Trophoblast cell (in vitro differentiated cells and primary cell): ENCODE results near the gene ID2.

ENCODE experiments used
- DNase-seq, 2 donors: peaks; one replicate each; pipeline ENCODE4 v3.0.0-alpha.2; 2016
- H2AFZ ChIP-seq: 2 replicates; pipeline ENCODE4 v1.6.1; 2013; ENCODE audit warnings: low read length, moderate library complexity, mild to moderate bottlenecking; ENCODE audit not compliant: insufficient read depth, poor library complexity
- H2AK5ac ChIP-seq: 2 replicates; pipeline ENCODE4 v1.6.1; 2013; ENCODE audit warnings: mild to moderate bottlenecking, low read length
- H2BK120ac ChIP-seq: 2 replicates; pipeline ENCODE4 v1.6.1; 2013; ENCODE audit warnings: low read length, mild to moderate bottlenecking, moderate library complexity; ENCODE audit not compliant: insufficient read depth, poor library complexity
- H2BK12ac ChIP-seq: 2 replicates; pipeline ENCODE4 v1.6.1; 2013; ENCODE audit warnings: mild to moderate bottlenecking, low read length, moderate library complexity
- H2BK5ac ChIP-seq: 2 replicates; pipeline ENCODE4 v1.6.1; 2013; ENCODE audit warnings: low read length, low read depth, moderate library complexity, mild to moderate bottlenecking; ENCODE audit not compliant: poor library complexity
- H3K14ac ChIP-seq: 2 replicates; pipeline ENCODE4 v1.6.1; 2013; ENCODE audit warnings: mild to moderate bottlenecking, low read length
- H3K18ac ChIP-seq: 2 replicates; pipeline ENCODE4 v1.6.1; 2013; ENCODE audit warnings: mild to moderate bottlenecking, low read length
- H3K23ac ChIP-seq: 2 replicates; pipeline ENCODE4 v1.6.1; 2013; ENCODE audit warnings: low read length
- H3K27ac ChIP-seq: 2 replicates; pipeline ENCODE4 v1.5.1; 2013; ENCODE audit warnings: low read depth, mild to moderate bottlenecking, inconsistent platforms, low read length, moderate library complexity
- H3K27me3 ChIP-seq: 2 replicates; pipeline ENCODE4 v1.6.1; 2013; ENCODE audit warnings: inconsistent platforms, mild to moderate bottlenecking, low read length, moderate library complexity; ENCODE audit not compliant: insufficient read depth
- H3K36me3 ChIP-seq, 2 experiments: 1 replicate in 1 of 2; 2 replicates in 1 of 2; pipeline ENCODE4 v1.6.1; 2013; ENCODE audit warnings: low read length in 2 of 2, mild to moderate bottlenecking in 2 of 2, moderate library complexity in 1 of 2; ENCODE audit not compliant: insufficient read depth in 2 of 2, control insufficient read depth in 1 of 2
- H3K4ac ChIP-seq: 2 replicates; pipeline ENCODE4 v1.6.1; 2013; ENCODE audit warnings: low read depth, mild to moderate bottlenecking, low read length, moderate library complexity
- H3K4me1 ChIP-seq, 2 experiments: 1 replicate in 1 of 2; 2 replicates in 1 of 2; pipeline ENCODE4 v1.6.1; 2013; ENCODE audit warnings: low read length in 2 of 2, mild to moderate bottlenecking in 2 of 2, moderate library complexity in 1 of 2; ENCODE audit not compliant: insufficient read depth in 2 of 2, control insufficient read depth in 1 of 2
- H3K4me2 ChIP-seq: 2 replicates; pipeline ENCODE4 v1.6.1; 2013; ENCODE audit warnings: inconsistent platforms, mild to moderate bottlenecking, low read length, moderate library complexity
- H3K4me3 ChIP-seq: 2 replicates; pipeline ENCODE4 v1.5.1; 2013; ENCODE audit warnings: mild to moderate bottlenecking, low read depth, low read length, inconsistent platforms
- H3K79me1 ChIP-seq: one replicate; pipeline ENCODE4 v1.6.1; 2013; ENCODE audit warnings: low read length
- H3K79me2 ChIP-seq: 2 replicates; pipeline ENCODE4 v1.6.1; 2013; ENCODE audit warnings: low read length, mild to moderate bottlenecking; ENCODE audit not compliant: control insufficient read depth, insufficient read depth, poor library complexity
- H3K9ac ChIP-seq: 2 replicates; pipeline ENCODE4 v1.6.1; 2013; ENCODE audit warnings: mild to moderate bottlenecking, low read length
- H3K9me3 ChIP-seq: 2 replicates; pipeline ENCODE4 v1.6.1; 2013; ENCODE audit warnings: low read depth, mild to moderate bottlenecking, control low read depth, inconsistent platforms, low read length; ENCODE audit not compliant: insufficient read depth
- H4K12ac ChIP-seq: 2 replicates; pipeline ENCODE4 v1.6.1; 2013; ENCODE audit warnings: low read depth, mild to moderate bottlenecking, low read length, moderate library complexity
- H4K8ac ChIP-seq: 2 replicates; pipeline ENCODE4 v1.6.1; 2013; ENCODE audit warnings: low read depth, mild to moderate bottlenecking, low read length, moderate library complexity
- H4K91ac ChIP-seq: one replicate; pipeline ENCODE4 v1.6.1; 2013; ENCODE audit warnings: low read depth, mild to moderate bottlenecking, low read length, moderate library complexity
- WGBS: extraction: QIAGEN DNeasy Blood & Tissue Kit; methylation state at CpG from one replicate; pipeline ENCODE4 v1.1.7; 2013; ENCODE audit warnings: missing lambda C conversion rate; ENCODE audit not compliant: insufficient read length, insufficient coverage; ENCODE audit errors: extremely low coverage; 5-methylcytosine and 5-hydroxymethylcytosine counted together

ID2 gene

GRCh38 chr2:8678731-8679566 is 2.9 kb upstream of the ID2 start:
- Histone ChIP-seq H3K79me2 (peaks cover 32% of the 10 kb centered on the region), H2BK12ac (peak overlapping the region; percentile 98), H3K4me1 (peaks cover 20 to 27% of the 10 kb centered on the region in 2 experiments), H3K9me3 (peaks cover 2% of the 10 kb centered on the region), H3K9ac (peak overlapping the region; percentile 95), H3K27me3 (no peaks in the 10 kb centered on the region), H2AK5ac (peak overlapping the region; percentile 96), H4K91ac (peak overlapping the region; percentile 100), H3K14ac (peak overlapping the region; percentile 98), H2AFZ (peak overlapping the region; percentile 73), H3K4me2 (peak overlapping the region; percentile 53), H3K18ac (peak overlapping the region; percentile 98), H3K4ac (peak overlapping the region; percentile 98), H3K36me3 (peaks cover 4 to 8% of the 10 kb centered on the region in 2 experiments), H2BK5ac (peak overlapping the region; percentile 99), H3K23ac (no peak overlapping the region), H2BK120ac (peak overlapping the region; percentile 99), H3K4me3 (peak overlapping the region; percentile 73), H3K79me1 (peaks cover 62% of the 10 kb centered on the region), H4K8ac (peak overlapping the region; percentile 94), H4K12ac (peak overlapping the region; percentile 85), H3K27ac (peak overlapping the region; percentile 100)
- no CpG with 5 or more reads among the region's 91 CpGs for WGBS
- peak; percentile 88 to 91 for DNase-seq

GRCh38 chr2:8679567-8679826 is 2.4 kb upstream of the ID2 start:
- H3K18ac ChIP-seq = peak overlapping the region; percentile 98
- peak overlapping the region; percentile 98 for H2BK12ac ChIP-seq
- no peak overlapping the region for H3K23ac ChIP-seq
- peak overlapping the region; percentile 100 for H3K27ac ChIP-seq
- peaks cover 2% of the 10 kb centered on the region for H3K9me3 ChIP-seq
- peaks cover 63% of the 10 kb centered on the region for H3K79me1 ChIP-seq
- H2BK5ac ChIP-seq = peak overlapping the region; percentile 99
- H3K79me2 ChIP-seq = peaks cover 32% of the 10 kb centered on the region
- H3K4me2 ChIP-seq = peak overlapping the region; percentile 53
- no CpG with 5 or more reads among the region's 8 CpGs for WGBS
- no peaks in the 10 kb centered on the region for H3K27me3 ChIP-seq
- H3K4me3 ChIP-seq = peak overlapping the region; percentile 73
- peak overlapping the region; percentile 94 for H4K8ac ChIP-seq
- H2BK120ac ChIP-seq = peak overlapping the region; percentile 99
- peak overlapping the region; percentile 98 for H3K14ac ChIP-seq
- no peak overlapping the region for H2AFZ ChIP-seq
- peak overlapping the region; percentile 95 for H3K9ac ChIP-seq
- peaks cover 4 to 9% of the 10 kb centered on the region in 2 experiments for H3K36me3 ChIP-seq
- peak overlapping the region; percentile 96 for H2AK5ac ChIP-seq
- H4K91ac ChIP-seq = peak overlapping the region; percentile 100
- H3K4ac ChIP-seq = peak overlapping the region; percentile 98
- H4K12ac ChIP-seq = no peak overlapping the region
- H3K4me1 ChIP-seq = peaks cover 20 to 27% of the 10 kb centered on the region in 2 experiments
- no peak for DNase-seq

GRCh38 chr2:8679827-8680731 is 1.8 kb upstream of the ID2 start:
- Histone ChIP-seq H4K8ac (peak overlapping the region; percentile 88), H4K12ac (no peak overlapping the region), H3K4me2 (peak overlapping the region; percentile 53), H3K4ac (peak overlapping the region; percentile 98), H3K9me3 (no peaks in the 10 kb centered on the region), H3K4me3 (no peak overlapping the region), H3K79me1 (peaks cover 68% of the 10 kb centered on the region), H3K9ac (peak overlapping the region; percentile 28), H2AFZ (peak overlapping the region; percentile 19), H3K36me3 (peaks cover 2 to 10% of the 10 kb centered on the region in 2 experiments), H3K14ac (peak overlapping the region; percentile 98), H2BK12ac (peak overlapping the region; percentile 98), H2BK5ac (peak overlapping the region; percentile 99), H2BK120ac (peak overlapping the region; percentile 99), H4K91ac (peak overlapping the region; percentile 92), H3K79me2 (peaks cover 32% of the 10 kb centered on the region), H3K27me3 (no peaks in the 10 kb centered on the region), H3K23ac (no peak overlapping the region), H3K4me1 (peaks cover 20 to 27% of the 10 kb centered on the region in 2 experiments), H3K18ac (peak overlapping the region; percentile 93), H3K27ac (peak overlapping the region; percentile 100), H2AK5ac (peak overlapping the region; percentile 87)
- no CpG with 5 or more reads among the region's 19 CpGs for WGBS
- no peak for DNase-seq
